ENCODE results near the gene SLC5A3. TPM values are rescaled to one million over a fixed set of nuclear protein-coding genes. Genes with fewer than 3 reads are reported as not detected.

SLC5A3 gene
- total and polyA plus RNA-seq, 10 of the 15 experiments (the other 5 are each of a cell fraction or from before 2014, with no cell fraction given) = 3.3 to 21.4 (median 12.0) TPM

GRCh38 chr21:34092262-34092921 lies 19.0 kb downstream of the SLC5A3 start:
- 62% methylated on average over 6 of the region's 6 CpGs for WGBS (ENCODE audit: insufficient coverage, insufficient replicate concordance, low lambda C conversion rate, missing lambda C conversion rate)
- in situ Hi-C loops (cut with MboI) = no loop called here
- Histone ChIP-seq H4K20me1 (ENCODE audit: control insufficient read depth, insufficient read depth) (no peaks in the 10 kb centered on the region), H3K4me2 (ENCODE audit: control insufficient read depth, insufficient read depth) (no peak overlapping the region), H3K27me3 (replicated peaks in 1 of 2; ENCODE audit: control insufficient read depth in 2 of 2, insufficient read depth in 2 of 2, low read length in 1 of 2) (no peaks in the 10 kb centered on the region), H3K4me3 (no peak overlapping the region), H3K27ac (ENCODE audit: control insufficient read depth, insufficient read depth) (no peak overlapping the region), H3K79me2 (ENCODE audit: control insufficient read depth, insufficient read depth, low read length) (peaks cover 49% of the 10 kb centered on the region), H3K9ac (ENCODE audit: control insufficient read depth, insufficient read depth, low read length) (no peak overlapping the region), H2AFZ (ENCODE audit: control insufficient read depth, low read depth, low read length) (no peak overlapping the region), H3K9me3 (replicated peaks; ENCODE audit: control insufficient read depth, insufficient read depth, low read length) (no peaks in the 10 kb centered on the region), H3K4me1 (ENCODE audit: control insufficient read depth, insufficient read depth, low read length) (peaks cover 7% of the 10 kb centered on the region; the same call in 1 of the 2 replicates), H3K36me3 (ENCODE audit: control insufficient read depth in 2 of 2, insufficient read depth in 2 of 2, low read length in 1 of 2) (peaks cover 8 to 12% of the 10 kb centered on the region in 2 experiments; a peak in 3 of 4 replicates)
- peak; percentile 27; the same call in 2 of the 3 replicates for ATAC-seq
- RAD21 ChIA-PET (ENCODE audit: unreplicated experiment) = interaction anchor here (0.9 to 1.6 kb wide), 9 partner anchors 9 to 168 kb away, joined by 3 to 5 read pairs (median 3); no protein-coding TSS in a partner anchor
- SMC1A ChIA-PET (ENCODE audit: uncharacterized antibody, unreplicated experiment) = interaction anchor here (0.6 to 4.3 kb wide), 12 partner anchors 9 to 555 kb away, joined by 3 to 32 read pairs (median 4); no protein-coding TSS in a partner anchor
- intact Hi-C loops (cut with micrococcal nuclease; ENCODE audit: unreplicated experiment) = no loop called here
- TF ChIP-seq PBX3 (IDR thresholded peaks at IDR 0.05; ENCODE audit: insufficient replicate concordance, low read depth, low read length) (no peak), SPI1 (IDR thresholded peaks at IDR 0.05; ENCODE audit: borderline replicate concordance, insufficient read depth, low read depth, low read length) (peak; percentile 63; the same call in 1 of the 2 replicates)
- BruUV-seq (replicated peaks) = no TSS peak
- CTCF ChIA-PET = interaction anchor here (0.8 to 3.6 kb wide), 9 partner anchors 8 to 255 kb away, joined by 3 to 24 read pairs (median 6); no protein-coding TSS in a partner anchor
- FAIRE-seq = no peak
- DNase-seq (ENCODE audit: low read depth, low spot score) = no peak
- POLR2A ChIA-PET = interaction anchor here (0.7 to 1.4 kb wide), 3 partner anchors 8 to 34 kb away, joined by 4 to 6 read pairs (median 4); no protein-coding TSS in a partner anchor

- Histone ChIP-seq H4K20me1 (ENCODE audit: control insufficient read depth, insufficient read depth) (no peaks in the 10 kb centered on the region), H3K79me2 (ENCODE audit: control insufficient read depth, insufficient read depth, low read length) (peaks cover 45% of the 10 kb centered on the region), H3K4me3 (no peak overlapping the region), H3K9ac (ENCODE audit: control insufficient read depth, insufficient read depth, low read length) (no peak overlapping the region), H3K4me1 (ENCODE audit: control insufficient read depth, insufficient read depth, low read length) (peaks cover 7% of the 10 kb centered on the region; the same call in 1 of the 2 replicates), H3K36me3 (ENCODE audit: control insufficient read depth in 2 of 2, insufficient read depth in 2 of 2, low read length in 1 of 2) (peaks cover 8 to 10% of the 10 kb centered on the region in 2 experiments; a peak in 3 of 4 replicates), H3K27me3 (replicated peaks in 1 of 2; ENCODE audit: control insufficient read depth in 2 of 2, insufficient read depth in 2 of 2, low read length in 1 of 2) (no peaks in the 10 kb centered on the region), H2AFZ (ENCODE audit: control insufficient read depth, low read depth, low read length) (no peak overlapping the region), H3K9me3 (replicated peaks; ENCODE audit: control insufficient read depth, insufficient read depth, low read length) (no peaks in the 10 kb centered on the region), H3K27ac (ENCODE audit: control insufficient read depth, insufficient read depth) (no peak overlapping the region), H3K4me2 (ENCODE audit: control insufficient read depth, insufficient read depth) (no peak overlapping the region)
- POLR2A ChIA-PET = interaction anchor here (0.7 to 2.7 kb wide), 3 partner anchors 7 to 35 kb away, joined by 4 to 8 read pairs (median 4); no protein-coding TSS in a partner anchor
- in situ Hi-C loops (cut with MboI) = no loop called here
- CTCF ChIA-PET = interaction anchor here (0.8 to 3.6 kb wide), 5 partner anchors 11 to 255 kb away, joined by 3 to 24 read pairs (median 8); no protein-coding TSS in a partner anchor
- intact Hi-C loops (cut with micrococcal nuclease; ENCODE audit: unreplicated experiment) = no loop called here
- no peak for DNase-seq (ENCODE audit: low read depth, low spot score)
- FAIRE-seq = no peak
- RAD21 ChIA-PET (ENCODE audit: unreplicated experiment) = interaction anchor here (0.8 to 1.6 kb wide), 7 partner anchors 8 to 184 kb away, joined by 3 to 5 read pairs (median 3); no protein-coding TSS in a partner anchor
- ATAC-seq = no peak
- BruUV-seq (replicated peaks) = no TSS peak
- TF ChIP-seq FOXM1 (IDR thresholded peaks at IDR 0.05; ENCODE audit: low read depth, low read length) (no peak), MTA2 (IDR thresholded peaks at IDR 0.05; ENCODE audit: low read depth) (no peak), ZNF384 (IDR thresholded peaks at IDR 0.05; ENCODE audit: borderline replicate concordance, low read depth, low read length) (no peak), TARDBP (IDR thresholded peaks at IDR 0.05; ENCODE audit: borderline replicate concordance) (no peak), TCF3 (IDR thresholded peaks at IDR 0.05; ENCODE audit: borderline replicate concordance, insufficient read depth, low read depth, low read length) (no peak), KLF5 (IDR thresholded peaks at IDR 0.05; ENCODE audit: partially characterized antibody) (no peak), SREBF1 (IDR thresholded peaks at IDR 0.05; ENCODE audit: low read length) (no peak), CREB1 (IDR thresholded peaks at IDR 0.05; ENCODE audit: low read depth) (no peak)
- SMC1A ChIA-PET (ENCODE audit: uncharacterized antibody, unreplicated experiment) = interaction anchor here (0.6 to 4.3 kb wide), 9 partner anchors 8 to 556 kb away, joined by 3 to 32 read pairs (median 6); no protein-coding TSS in a partner anchor
- WGBS (ENCODE audit: insufficient coverage, insufficient replicate concordance, low lambda C conversion rate, missing lambda C conversion rate) = 98% methylated on average over 3 of the region's 3 CpGs
These were observed 19.7 kb downstream of the SLC5A3 start for GRCh38 chr21:34093083-34093482.
